ENCODE data around the gene EPGN. TPM values are rescaled to one million over a fixed set of nuclear protein-coding genes. Genes with fewer than 3 reads are reported as not detected.

The EPGN gene
- total and polyA plus RNA-seq, 2 donors (not counting 1 experiment from before 2014, with no cell fraction given): 0.77 TPM; not detected in 1

- Histone ChIP-seq H3K4me2 (ENCODE audit: extremely low read depth, insufficient read depth, low read length) (no peak overlapping the region), H3K4me3 (replicated peaks in 1 of 4; ENCODE audit: control extremely low read depth in 1 of 4, insufficient read depth in 1 of 4, low read depth in 3 of 4, low read length in 4 of 4) (no peak overlapping the region), H3K27me3 (ENCODE audit: control insufficient read depth, insufficient read depth, low read length) (no peaks in the 10 kb centered on the region), H3K27ac (ENCODE audit: insufficient read depth, low read length) (no peak overlapping the region), H3K4me1 (ENCODE audit: control insufficient read depth, extremely low read depth, insufficient read depth, low read length) (no peaks in the 10 kb centered on the region), H3K9me3 (ENCODE audit: control insufficient read depth, insufficient read depth, low read depth, low read length) (no peaks in the 10 kb centered on the region), H4K20me1 (ENCODE audit: control insufficient read depth, extremely low read depth, insufficient read depth, low read length) (no peaks in the 10 kb centered on the region), H2AFZ (ENCODE audit: low read length) (no peak overlapping the region), H3K79me2 (ENCODE audit: control insufficient read depth, insufficient read depth, low read length) (no peaks in the 10 kb centered on the region), H3K9ac (ENCODE audit: insufficient read depth, low read length) (no peak overlapping the region), H3K36me3 (ENCODE audit: control insufficient read depth, insufficient read depth, low read length) (no peaks in the 10 kb centered on the region)
- no peak for DNase-seq (ENCODE audit: low read depth in 2 of 2)
- TF ChIP-seq EZH2 (IDR thresholded peaks at IDR 0.05; ENCODE audit: low read length, missing control alignments): no peak
- TF ChIP-seq, protein P1, sequence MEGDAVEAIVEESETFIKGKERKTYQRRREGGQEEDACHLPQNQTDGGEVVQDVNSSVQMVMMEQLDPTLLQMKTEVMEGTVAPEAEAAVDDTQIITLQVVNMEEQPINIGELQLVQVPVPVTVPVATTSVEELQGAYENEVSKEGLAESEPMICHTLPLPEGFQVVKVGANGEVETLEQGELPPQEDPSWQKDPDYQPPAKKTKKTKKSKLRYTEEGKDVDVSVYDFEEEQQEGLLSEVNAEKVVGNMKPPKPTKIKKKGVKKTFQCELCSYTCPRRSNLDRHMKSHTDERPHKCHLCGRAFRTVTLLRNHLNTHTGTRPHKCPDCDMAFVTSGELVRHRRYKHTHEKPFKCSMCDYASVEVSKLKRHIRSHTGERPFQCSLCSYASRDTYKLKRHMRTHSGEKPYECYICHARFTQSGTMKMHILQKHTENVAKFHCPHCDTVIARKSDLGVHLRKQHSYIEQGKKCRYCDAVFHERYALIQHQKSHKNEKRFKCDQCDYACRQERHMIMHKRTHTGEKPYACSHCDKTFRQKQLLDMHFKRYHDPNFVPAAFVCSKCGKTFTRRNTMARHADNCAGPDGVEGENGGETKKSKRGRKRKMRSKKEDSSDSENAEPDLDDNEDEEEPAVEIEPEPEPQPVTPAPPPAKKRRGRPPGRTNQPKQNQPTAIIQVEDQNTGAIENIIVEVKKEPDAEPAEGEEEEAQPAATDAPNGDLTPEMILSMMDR (conservative IDR thresholded peaks at IDR 0.05 in 1 of 2, IDR thresholded peaks at IDR 0.05 in 1 of 2; ENCODE audit: low read depth in 1 of 2, low read length in 2 of 2): no peak
These were observed 17.6 kb downstream of the EPGN start for GRCh38 chr4:74325886-74326285.

DNA sequence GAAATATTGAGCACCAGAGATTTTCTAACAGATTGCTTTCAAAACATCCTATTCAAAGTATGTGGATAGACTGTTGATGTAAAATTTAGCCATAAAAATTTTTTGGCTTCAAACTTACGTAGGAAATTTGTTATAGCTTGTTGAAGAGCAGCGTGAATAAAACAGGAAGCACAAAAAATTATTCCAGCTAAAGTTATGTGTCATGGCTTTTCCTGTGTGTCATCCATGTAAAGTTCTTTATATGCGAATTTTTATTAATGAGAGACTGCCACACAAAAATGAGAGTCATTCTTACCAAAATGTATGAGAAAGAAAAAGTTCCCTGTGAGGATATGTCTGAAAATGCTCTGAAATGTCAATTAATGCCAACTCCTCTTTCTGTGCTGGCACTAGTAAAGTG lies 19.5 kb downstream of the EPGN start:
- H3K36me3 ChIP-seq (ENCODE audit: control insufficient read depth, insufficient read depth, low read length): no peaks in the 10 kb centered on the region
- H3K4me2 ChIP-seq (ENCODE audit: extremely low read depth, insufficient read depth, low read length): no peak overlapping the region
- DNase-seq (ENCODE audit: low read depth in 2 of 2): peak in 1 of 2 donors; percentile 38
- no peak overlapping the region for H3K4me3 ChIP-seq (replicated peaks in 1 of 4; ENCODE audit: control extremely low read depth in 1 of 4, insufficient read depth in 1 of 4, low read depth in 3 of 4, low read length in 4 of 4)
- H3K9me3 ChIP-seq (ENCODE audit: control insufficient read depth, insufficient read depth, low read depth, low read length): no peaks in the 10 kb centered on the region
- H3K27ac ChIP-seq (ENCODE audit: insufficient read depth, low read length): no peak overlapping the region
- H4K20me1 ChIP-seq (ENCODE audit: control insufficient read depth, extremely low read depth, insufficient read depth, low read length): no peaks in the 10 kb centered on the region
- no peaks in the 10 kb centered on the region for H3K4me1 ChIP-seq (ENCODE audit: control insufficient read depth, extremely low read depth, insufficient read depth, low read length)
- H3K27me3 ChIP-seq (ENCODE audit: control insufficient read depth, insufficient read depth, low read length): no peaks in the 10 kb centered on the region
- TF ChIP-seq, protein P1 (conservative IDR thresholded peaks at IDR 0.05 in 1 of 2, IDR thresholded peaks at IDR 0.05 in 1 of 2; ENCODE audit: low read depth in 1 of 2, low read length in 2 of 2): no peak
- no peak for TF ChIP-seq EZH2 (IDR thresholded peaks at IDR 0.05; ENCODE audit: low read length, missing control alignments)
- H3K79me2 ChIP-seq (ENCODE audit: control insufficient read depth, insufficient read depth, low read length): no peaks in the 10 kb centered on the region
- no peak overlapping the region for H3K9ac ChIP-seq (ENCODE audit: insufficient read depth, low read length)
- peak overlapping the region; percentile 22 for H2AFZ ChIP-seq (ENCODE audit: low read length)

DNA sequence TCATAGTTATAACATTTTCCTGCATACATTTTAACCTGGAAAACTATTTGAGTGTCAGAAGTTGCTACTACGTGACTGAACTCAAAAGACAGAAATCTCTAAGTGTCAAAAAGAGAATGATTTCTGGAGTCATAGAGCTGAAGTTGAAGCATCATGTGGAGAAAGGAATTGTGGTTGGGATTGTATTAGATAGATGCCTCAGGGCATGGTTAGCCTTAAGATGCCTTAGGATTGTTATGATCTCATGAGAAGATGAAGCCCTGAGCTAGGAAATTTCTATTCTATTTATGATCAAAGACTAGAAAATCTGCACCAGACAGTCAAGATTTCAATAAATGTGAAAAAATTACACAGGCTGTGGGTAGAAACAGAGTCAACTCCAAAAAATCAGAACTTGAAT lies 20.2 kb downstream of the EPGN start:
- no peaks in the 10 kb centered on the region for H3K36me3 ChIP-seq (ENCODE audit: control insufficient read depth, insufficient read depth, low read length)
- H3K9ac ChIP-seq (ENCODE audit: insufficient read depth, low read length): no peak overlapping the region
- TF ChIP-seq, protein P1 (conservative IDR thresholded peaks at IDR 0.05 in 1 of 2, IDR thresholded peaks at IDR 0.05 in 1 of 2; ENCODE audit: low read depth in 1 of 2, low read length in 2 of 2): no peak
- TF ChIP-seq EZH2 (IDR thresholded peaks at IDR 0.05; ENCODE audit: low read length, missing control alignments): no peak
- H3K9me3 ChIP-seq (ENCODE audit: control insufficient read depth, insufficient read depth, low read depth, low read length): no peaks in the 10 kb centered on the region
- no peaks in the 10 kb centered on the region for H3K4me1 ChIP-seq (ENCODE audit: control insufficient read depth, extremely low read depth, insufficient read depth, low read length)
- no peaks in the 10 kb centered on the region for H4K20me1 ChIP-seq (ENCODE audit: control insufficient read depth, extremely low read depth, insufficient read depth, low read length)
- H3K4me2 ChIP-seq (ENCODE audit: extremely low read depth, insufficient read depth, low read length): no peak overlapping the region
- no peaks in the 10 kb centered on the region for H3K79me2 ChIP-seq (ENCODE audit: control insufficient read depth, insufficient read depth, low read length)
- H2AFZ ChIP-seq (ENCODE audit: low read length): no peak overlapping the region
- DNase-seq (ENCODE audit: low read depth in 2 of 2): no peak
- H3K27me3 ChIP-seq (ENCODE audit: control insufficient read depth, insufficient read depth, low read length): no peaks in the 10 kb centered on the region
- H3K4me3 ChIP-seq (replicated peaks in 1 of 4; ENCODE audit: control extremely low read depth in 1 of 4, insufficient read depth in 1 of 4, low read depth in 3 of 4, low read length in 4 of 4): no peak overlapping the region
- H3K27ac ChIP-seq (ENCODE audit: insufficient read depth, low read length): no peak overlapping the region

Measured in fibroblast of lung (primary cell).